Thyroid gland (tissue), 4 donors: Measurements from ENCODE around the gene EAF1. TPM values are rescaled to one million over a fixed set of nuclear protein-coding genes. Genes with fewer than 3 reads are reported as not detected.

Experiments
- DNase-seq, 2 donors: peaks; one replicate each; pipeline ENCODE4 v3.0.0-alpha.2; 2019
- H3K27ac ChIP-seq, 3 donors: fragments of 200-600 bp; sonication (generic); 1 replicate in 2 of 3; 2 replicates in 1 of 3; pipeline ENCODE4 v1.5.1; 2016 to 2019; ENCODE audit warnings: mild to moderate bottlenecking in 1 of 3, moderate library complexity in 1 of 3
- H3K27me3 ChIP-seq: fragments of 200-600 bp; sonication (generic); one replicate; pipeline ENCODE4 v1.5.1; 2019
- H3K36me3 ChIP-seq, 2 donors: fragments of 200-600 bp; sonication (generic); one replicate each; pipeline ENCODE4 v1.5.1; 2016 to 2019
- H3K4me1 ChIP-seq, 2 donors: fragments of 200-600 bp; sonication (generic); one replicate each; pipeline ENCODE4 v1.5.1; 2017 to 2019
- H3K4me3 ChIP-seq, 3 donors: fragments of 200-600 bp; sonication (generic); replicated peaks in 1 of 3; 1 replicate in 2 of 3; 2 replicates in 1 of 3; pipeline ENCODE4 v1.5.1; 2016; ENCODE audit warnings: mild to moderate bottlenecking in 1 of 3
- H3K9me3 ChIP-seq: fragments of 200-600 bp; sonication (generic); one replicate; pipeline ENCODE4 v1.5.1; 2017
- CTCF ChIP-seq, 6 experiments: fragments of 200-600 bp in 3 of 6; fragments of 450-650 bp in 3 of 6; sonication (generic) in 3 of 6; IDR thresholded peaks; one replicate each; pipeline ENCODE4 v1.5.1; 2016 to 2019; ENCODE audit warnings: antibody characterized with exemption in 6 of 6, mild to moderate bottlenecking in 2 of 6, inconsistent platforms in 1 of 6, moderate library complexity in 1 of 6
- POLR2A ChIP-seq, 2 donors: fragments of 450-650 bp; IDR thresholded peaks; one replicate each; pipeline ENCODE4 v1.6.1; 2017; ENCODE audit warnings: antibody characterized with exemption in 2 of 2, mild to moderate bottlenecking in 2 of 2, moderate library complexity in 1 of 2
- WGBS, 2 donors: methylation state at CpG; one replicate each; pipeline ENCODE4 v1.1.5; 2017; 5-methylcytosine and 5-hydroxymethylcytosine counted together
- intact Hi-C: fragments of 100-400 bp; cut with DNase I; formaldehyde crosslinking; loops from one replicate; pipeline ENCODE4 v1.15.1; 2023
- total RNA-seq, 4 donors: library from RNA; depleted of rRNA; stranded (reverse); fragments of >200 nt; gene quantifications; one replicate each; pipeline ENCODE4 v1.2.3, GENCODE V29; 2016

EAF1 gene
- total RNA-seq, 4 donors from 2014 or later = 15.2 to 24.7 (median 22.3) TPM

- H3K4me1 ChIP-seq = no peaks in the 10 kb centered on the region
- intact Hi-C loops = no loop called here
- 92 to 94% methylated on average over 5 of the region's 5 CpGs for WGBS, 2 donors
- no peak overlapping the region for H3K27ac ChIP-seq
- no peak overlapping the region for H3K4me3 ChIP-seq
- no peaks in the 10 kb centered on the region for H3K27me3 ChIP-seq
- no peaks in the 10 kb centered on the region for H3K9me3 ChIP-seq
- TF ChIP-seq POLR2A (IDR thresholded peaks at IDR 0.05) = no peak
- no peak for TF ChIP-seq CTCF (IDR thresholded peaks at IDR 0.05)
- DNase-seq = no peak
- H3K36me3 ChIP-seq = no peaks in the 10 kb centered on the region
Observed at GRCh38 chr3:15462451-15462850, 35.1 kb downstream of the EAF1 start.

- intact Hi-C loops = no loop called here
- no peak for DNase-seq
- H3K4me1 ChIP-seq = no peaks in the 10 kb centered on the region
Observed at GRCh38 chr3:15465876-15466585, 38.6 kb downstream of the EAF1 start.

GRCh38 chr3:15467227-15468181 lies 40.1 kb downstream of the EAF1 start:
- WGBS, 2 donors = 82 to 88% methylated on average over 11 of the region's 11 CpGs
- no peak for DNase-seq
- Histone ChIP-seq H3K4me3 (no peak overlapping the region), H3K36me3 (no peaks in the 10 kb centered on the region), H3K4me1 (no peaks in the 10 kb centered on the region), H3K27me3 (no peaks in the 10 kb centered on the region), H3K27ac (no peak overlapping the region), H3K9me3 (no peaks in the 10 kb centered on the region)
- intact Hi-C loops = no loop called here
- TF ChIP-seq POLR2A (IDR thresholded peaks at IDR 0.05) = no peak
- TF ChIP-seq CTCF (IDR thresholded peaks at IDR 0.05) = no peak

More at GRCh38 chr3:15465876-15466585, 38.6 kb downstream of the EAF1 start:
- Histone ChIP-seq H3K36me3 (no peaks in the 10 kb centered on the region), H3K4me3 (no peak overlapping the region), H3K27ac (no peak overlapping the region), H3K27me3 (no peaks in the 10 kb centered on the region), H3K9me3 (no peaks in the 10 kb centered on the region)
- WGBS, 2 donors = 89 to 97% methylated on average over 6 of the region's 6 CpGs
- TF ChIP-seq CTCF (IDR thresholded peaks at IDR 0.05) (no peak), POLR2A (IDR thresholded peaks at IDR 0.05) (no peak)

- Histone ChIP-seq H3K36me3 (no peaks in the 10 kb centered on the region), H3K9me3 (no peaks in the 10 kb centered on the region), H3K27me3 (no peaks in the 10 kb centered on the region), H3K27ac (no peak overlapping the region), H3K4me1 (no peaks in the 10 kb centered on the region), H3K4me3 (no peak overlapping the region)
- WGBS, 2 donors = 83 to 92% methylated on average over 6 of the region's 6 CpGs
- TF ChIP-seq POLR2A (IDR thresholded peaks at IDR 0.05) (no peak), CTCF (IDR thresholded peaks at IDR 0.05) (no peak)
- intact Hi-C loops = no loop called here
- DNase-seq = no peak
Observed at GRCh38 chr3:15470261-15470660, 42.9 kb downstream of the EAF1 start.

GRCh38 chr3:15470849-15471248 lies 43.5 kb downstream of the EAF1 start:
- no peak overlapping the region for H3K4me3 ChIP-seq
- intact Hi-C loops = no loop called here
- no peaks in the 10 kb centered on the region for H3K4me1 ChIP-seq
- no peaks in the 10 kb centered on the region for H3K9me3 ChIP-seq
- no peaks in the 10 kb centered on the region for H3K27me3 ChIP-seq
- 92 to 95% methylated on average over 2 of the region's 2 CpGs for WGBS, 2 donors
- TF ChIP-seq POLR2A (IDR thresholded peaks at IDR 0.05) (no peak), CTCF (IDR thresholded peaks at IDR 0.05) (no peak)
- H3K27ac ChIP-seq = no peak overlapping the region
- DNase-seq = no peak
- no peaks in the 10 kb centered on the region for H3K36me3 ChIP-seq
